ENCODE data around the gene KCNMA1.

GRCh38 chr10:77005871-77006270 lies 631.7 kb downstream of the KCNMA1 start:
- no peak for TF ChIP-seq MAX (IDR thresholded peaks at IDR 0.05)
- no peak for TF ChIP-seq TCF12 (IDR thresholded peaks at IDR 0.05; ENCODE audit: low read depth)
- no peak for TF ChIP-seq USF1 (IDR thresholded peaks at IDR 0.05)

Data from Ishikawa (cell line).